SHP77 treated with DMSO at 0.1 percent for 48 hours (cell line): Measurements from ENCODE around the gene LEAP2.

Experiments
- DNase-seq: peaks from one replicate; lab custom pipeline; 2025; lab: John Stamatoyannopoulos, UW

The LEAP2 gene

GRCh38 chr5:132877938-132878337, 4.5 kb downstream of the LEAP2 start:
- no peak for DNase-seq

GRCh38 chr5:132883261-132883834, 9.9 kb downstream of the LEAP2 start:
- DNase-seq: peak; percentile 2

- no peak for DNase-seq
Measured at GRCh38 chr5:132884548-132884947, 11.1 kb downstream of the LEAP2 start.

GRCh38 chr5:132886064-132886823, 12.8 kb downstream of the LEAP2 start:
- no peak for DNase-seq

GRCh38 chr5:132887283-132887682, 13.8 kb downstream of the LEAP2 start:
- no peak for DNase-seq

GRCh38 chr5:132889501-132889900, 16.0 kb downstream of the LEAP2 start:
- no peak for DNase-seq

GRCh38 chr5:132890817-132891216, 17.3 kb downstream of the LEAP2 start:
- no peak for DNase-seq

GRCh38 chr5:132895719-132896305, 22.3 kb downstream of the LEAP2 start:
- no peak for DNase-seq

- DNase-seq: no peak
Measured at GRCh38 chr5:132896685-132897084, 23.2 kb downstream of the LEAP2 start.

GRCh38 chr5:132898094-132898493, 24.6 kb downstream of the LEAP2 start:
- DNase-seq: no peak

- no peak for DNase-seq
Measured at GRCh38 chr5:132901036-132901435, 27.6 kb downstream of the LEAP2 start.

- no peak for DNase-seq
Measured at GRCh38 chr5:132901730-132902129, 28.3 kb downstream of the LEAP2 start.

GRCh38 chr5:132905938-132906337, 32.5 kb downstream of the LEAP2 start:
- peak; percentile 24 for DNase-seq

- no peak for DNase-seq
Measured at GRCh38 chr5:132907161-132907560, 33.7 kb downstream of the LEAP2 start.

- no peak for DNase-seq
Measured at GRCh38 chr5:132909702-132910101, 36.2 kb downstream of the LEAP2 start.

GRCh38 chr5:132915681-132916080, 42.2 kb downstream of the LEAP2 start:
- no peak for DNase-seq

GRCh38 chr5:132916086-132916485, 42.6 kb downstream of the LEAP2 start:
- DNase-seq: no peak
